HepG2 (cell line): ENCODE data around the gene GPBAR1.

Experiments
- HHEX ChIP-seq: IDR thresholded peaks from 2 replicates; pipeline ENCODE4 v1.6.1; 2016; ENCODE audit warnings: control low read depth
- KAT7 ChIP-seq: IDR thresholded peaks from 2 replicates; pipeline ENCODE4 v1.6.1; 2018; ENCODE audit warnings: borderline replicate concordance, missing compliant biosample characterization
- NCOR1 ChIP-seq: fragments of 200-600 bp; sonication (generic); IDR thresholded peaks from 2 replicates; pipeline ENCODE4 v1.7.0; 2017; ENCODE audit warnings: antibody characterized with exemption, low read length, borderline replicate concordance
- TF ChIP-seq, protein P1 (sequence below): sonication (generic); formaldehyde crosslinking; IDR thresholded peaks from 2 replicates; pipeline ENCODE4 v1.5.0; 2020; ENCODE audit warnings: mild to moderate bottlenecking, missing genetic modification reagents, moderate library complexity
- TF ChIP-seq, protein P2 (sequence below): sonication (generic); formaldehyde crosslinking; IDR thresholded peaks from 2 replicates; pipeline ENCODE4 v1.5.0; 2020; ENCODE audit warnings: missing genetic modification reagents
- TF ChIP-seq, protein P3 (sequence below): sonication (generic); formaldehyde crosslinking; IDR thresholded peaks from 2 replicates; pipeline ENCODE4 v1.4.0; 2020; ENCODE audit warnings: missing genetic modification reagents, borderline replicate concordance

DNA sequence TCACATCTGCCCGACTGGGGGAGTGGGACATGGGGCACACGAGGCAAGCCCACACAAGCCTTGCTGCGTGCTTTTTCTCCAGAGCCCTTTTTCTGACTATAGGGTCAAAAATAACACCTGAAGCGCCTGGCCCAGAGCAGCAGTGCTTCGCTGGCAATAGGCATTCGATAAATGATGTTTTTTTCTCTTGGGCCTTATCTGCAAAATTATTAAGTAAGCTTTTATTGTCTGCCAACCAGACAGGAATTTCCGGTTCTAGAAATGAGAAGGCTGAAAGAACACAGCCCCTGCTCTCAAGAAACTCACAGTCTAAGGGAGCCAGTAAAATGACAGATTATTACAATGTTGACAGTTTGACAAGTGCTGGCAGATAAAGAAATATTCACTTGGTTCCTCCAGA is 34.2 kb downstream of the GPBAR1 start:
- TF ChIP-seq, protein P1, sequence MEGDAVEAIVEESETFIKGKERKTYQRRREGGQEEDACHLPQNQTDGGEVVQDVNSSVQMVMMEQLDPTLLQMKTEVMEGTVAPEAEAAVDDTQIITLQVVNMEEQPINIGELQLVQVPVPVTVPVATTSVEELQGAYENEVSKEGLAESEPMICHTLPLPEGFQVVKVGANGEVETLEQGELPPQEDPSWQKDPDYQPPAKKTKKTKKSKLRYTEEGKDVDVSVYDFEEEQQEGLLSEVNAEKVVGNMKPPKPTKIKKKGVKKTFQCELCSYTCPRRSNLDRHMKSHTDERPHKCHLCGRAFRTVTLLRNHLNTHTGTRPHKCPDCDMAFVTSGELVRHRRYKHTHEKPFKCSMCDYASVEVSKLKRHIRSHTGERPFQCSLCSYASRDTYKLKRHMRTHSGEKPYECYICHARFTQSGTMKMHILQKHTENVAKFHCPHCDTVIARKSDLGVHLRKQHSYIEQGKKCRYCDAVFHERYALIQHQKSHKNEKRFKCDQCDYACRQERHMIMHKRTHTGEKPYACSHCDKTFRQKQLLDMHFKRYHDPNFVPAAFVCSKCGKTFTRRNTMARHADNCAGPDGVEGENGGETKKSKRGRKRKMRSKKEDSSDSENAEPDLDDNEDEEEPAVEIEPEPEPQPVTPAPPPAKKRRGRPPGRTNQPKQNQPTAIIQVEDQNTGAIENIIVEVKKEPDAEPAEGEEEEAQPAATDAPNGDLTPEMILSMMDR (CRISPR knock-in tag): no peak
- TF ChIP-seq, protein P2, sequence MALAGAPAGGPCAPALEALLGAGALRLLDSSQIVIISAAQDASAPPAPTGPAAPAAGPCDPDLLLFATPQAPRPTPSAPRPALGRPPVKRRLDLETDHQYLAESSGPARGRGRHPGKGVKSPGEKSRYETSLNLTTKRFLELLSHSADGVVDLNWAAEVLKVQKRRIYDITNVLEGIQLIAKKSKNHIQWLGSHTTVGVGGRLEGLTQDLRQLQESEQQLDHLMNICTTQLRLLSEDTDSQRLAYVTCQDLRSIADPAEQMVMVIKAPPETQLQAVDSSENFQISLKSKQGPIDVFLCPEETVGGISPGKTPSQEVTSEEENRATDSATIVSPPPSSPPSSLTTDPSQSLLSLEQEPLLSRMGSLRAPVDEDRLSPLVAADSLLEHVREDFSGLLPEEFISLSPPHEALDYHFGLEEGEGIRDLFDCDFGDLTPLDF (CRISPR knock-in tag): no peak
- no peak for TF ChIP-seq KAT7 (CRISPR knock-in tag)
- TF ChIP-seq NCOR1: no peak
- TF ChIP-seq, protein P3, sequence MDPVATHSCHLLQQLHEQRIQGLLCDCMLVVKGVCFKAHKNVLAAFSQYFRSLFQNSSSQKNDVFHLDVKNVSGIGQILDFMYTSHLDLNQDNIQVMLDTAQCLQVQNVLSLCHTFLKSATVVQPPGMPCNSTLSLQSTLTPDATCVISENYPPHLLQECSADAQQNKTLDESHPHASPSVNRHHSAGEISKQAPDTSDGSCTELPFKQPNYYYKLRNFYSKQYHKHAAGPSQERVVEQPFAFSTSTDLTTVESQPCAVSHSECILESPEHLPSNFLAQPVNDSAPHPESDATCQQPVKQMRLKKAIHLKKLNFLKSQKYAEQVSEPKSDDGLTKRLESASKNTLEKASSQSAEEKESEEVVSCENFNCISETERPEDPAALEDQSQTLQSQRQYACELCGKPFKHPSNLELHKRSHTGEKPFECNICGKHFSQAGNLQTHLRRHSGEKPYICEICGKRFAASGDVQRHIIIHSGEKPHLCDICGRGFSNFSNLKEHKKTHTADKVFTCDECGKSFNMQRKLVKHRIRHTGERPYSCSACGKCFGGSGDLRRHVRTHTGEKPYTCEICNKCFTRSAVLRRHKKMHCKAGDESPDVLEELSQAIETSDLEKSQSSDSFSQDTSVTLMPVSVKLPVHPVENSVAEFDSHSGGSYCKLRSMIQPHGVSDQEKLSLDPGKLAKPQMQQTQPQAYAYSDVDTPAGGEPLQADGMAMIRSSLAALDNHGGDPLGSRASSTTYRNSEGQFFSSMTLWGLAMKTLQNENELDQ: no peak
- TF ChIP-seq HHEX: no peak
